HG03064 (cell line): ENCODE data around the gene DOCK2.
"Not testable (repeated sequence)": the region's sequence is repeated elsewhere in the genome, so short reads cannot be mapped to it uniquely, and the experiment has no call there.

Source experiments
- ATAC-seq: cut with Tn5 transposase; IDR thresholded peaks from one replicate; pipeline ENCODE4 v1.9.1; 2021; ENCODE audit warnings: low read depth; ENCODE audit not compliant: unreplicated experiment

DOCK2 gene

DNA sequence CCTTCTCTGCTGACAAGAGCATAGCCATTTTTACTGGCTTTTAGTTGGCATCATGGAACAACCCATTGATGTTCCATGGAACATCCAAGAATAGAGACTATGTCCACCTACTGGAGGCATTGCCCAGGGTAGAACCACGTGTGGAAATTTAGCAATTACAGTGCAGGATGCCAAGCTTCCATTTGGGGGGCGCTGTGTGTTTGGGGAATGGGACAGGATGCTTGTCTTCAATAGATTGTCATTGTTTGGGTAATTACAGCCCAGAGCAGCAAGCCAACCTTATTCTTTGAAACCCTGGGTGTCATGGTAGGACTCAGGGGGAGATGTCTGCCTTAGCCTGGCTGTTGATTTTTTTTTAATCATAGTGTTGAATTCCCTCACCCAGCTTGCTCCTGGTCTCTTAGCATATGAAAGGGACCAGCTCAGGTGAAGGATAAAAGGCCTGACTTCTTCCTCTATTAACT, 171.1 kb downstream of the DOCK2 start:
- ATAC-seq, result no peak

DNA sequence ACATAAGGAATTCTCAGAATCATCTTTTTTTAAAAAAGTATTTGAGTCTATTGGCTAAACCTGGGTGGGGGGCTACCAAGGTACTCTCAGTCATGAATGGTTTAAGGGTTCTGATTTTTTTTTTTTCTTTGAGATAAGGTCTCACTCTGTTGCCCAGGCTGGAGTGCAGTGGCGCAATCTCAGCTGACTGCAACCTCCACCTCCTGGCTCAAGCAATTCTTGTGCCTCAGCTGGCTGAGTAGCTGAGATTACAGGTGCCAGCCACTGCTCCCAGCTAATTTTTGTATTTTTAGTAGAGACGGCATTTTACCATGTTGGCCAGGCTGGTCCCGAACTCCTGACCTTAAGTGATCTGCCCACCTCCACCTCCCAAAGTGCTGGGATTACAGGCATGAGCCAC, 171.8 kb downstream of the DOCK2 start:
- not testable (repeated sequence) for ATAC-seq

DNA sequence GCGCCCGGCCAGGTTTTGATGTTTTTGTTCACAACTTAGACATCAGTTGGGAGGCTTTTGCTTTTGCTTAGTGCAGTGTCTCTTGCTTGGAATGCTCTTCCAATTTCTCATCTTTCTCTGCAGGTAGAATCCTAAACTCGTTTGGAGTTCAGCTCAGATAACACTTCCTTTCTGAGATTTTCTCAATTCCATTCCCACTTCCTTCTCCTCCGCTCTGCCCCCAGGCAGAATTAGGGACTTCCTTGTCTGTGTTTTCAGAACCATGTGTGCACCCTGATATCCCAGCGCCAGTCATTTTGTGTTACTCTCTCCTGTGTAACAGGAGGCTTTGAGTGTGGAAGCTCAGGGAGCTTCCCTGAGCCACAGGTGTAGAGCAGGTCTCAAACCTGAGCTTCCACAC, 172.2 kb downstream of the DOCK2 start:
- ATAC-seq, result no peak

DNA sequence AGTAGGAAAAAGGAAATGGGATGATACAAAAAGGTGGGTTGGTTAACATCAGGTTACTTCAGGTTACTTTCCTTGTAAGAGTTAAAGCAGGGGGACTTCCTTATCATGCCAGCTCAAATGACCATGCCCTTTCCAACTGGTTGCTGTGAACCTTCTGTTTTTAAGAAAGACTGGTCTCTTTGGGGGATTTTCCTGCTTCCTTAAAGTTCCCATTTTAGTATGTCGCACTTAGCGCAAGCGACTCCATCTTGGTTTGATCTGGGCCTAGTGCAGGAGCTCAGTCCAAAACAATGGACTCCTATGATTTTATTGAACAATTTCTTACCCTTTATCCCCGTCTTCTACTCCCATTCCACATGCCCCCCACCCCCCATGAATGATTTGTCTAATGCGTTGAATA, 173.4 kb downstream of the DOCK2 start:
- no peak for ATAC-seq

DNA sequence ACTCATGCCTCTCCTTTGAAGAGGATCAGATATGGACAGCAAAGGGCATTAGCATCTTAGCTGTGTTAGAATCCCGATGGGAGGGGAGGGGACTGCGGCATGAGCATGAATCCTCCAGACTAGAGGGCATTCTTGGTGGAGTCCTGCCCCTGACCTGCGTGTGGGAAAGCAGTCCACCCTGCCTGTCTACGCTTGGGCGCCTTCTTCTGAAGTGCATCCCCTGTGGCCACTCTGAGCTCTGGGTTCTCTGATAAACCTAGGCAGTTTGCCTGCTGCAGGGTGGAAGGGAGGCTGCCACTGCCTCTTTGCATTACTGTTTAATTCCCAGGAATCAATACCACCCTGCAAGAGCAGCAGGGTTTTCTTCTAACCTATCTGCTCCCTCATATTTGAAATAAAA, 173.9 kb downstream of the DOCK2 start:
- ATAC-seq, result no peak

DNA sequence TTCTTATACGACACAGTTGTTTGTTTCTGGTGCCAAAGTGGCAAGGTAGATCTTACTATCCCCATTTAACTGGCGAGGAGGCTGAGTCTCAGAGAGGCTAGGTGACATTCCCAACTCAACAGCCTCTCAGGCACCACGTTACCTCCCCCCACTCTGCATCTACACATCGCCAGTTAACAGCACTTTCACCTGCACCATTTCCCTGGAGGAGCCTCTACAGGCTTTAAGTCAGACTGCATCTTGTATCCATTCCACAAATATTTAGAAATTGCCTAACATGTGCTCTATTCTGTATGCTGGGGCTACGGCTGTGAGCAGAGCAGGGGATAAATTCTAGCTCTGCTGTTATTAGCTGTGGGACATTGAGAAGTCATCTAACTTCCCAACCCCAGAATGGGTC, 174.6 kb downstream of the DOCK2 start:
- no peak for ATAC-seq

DNA sequence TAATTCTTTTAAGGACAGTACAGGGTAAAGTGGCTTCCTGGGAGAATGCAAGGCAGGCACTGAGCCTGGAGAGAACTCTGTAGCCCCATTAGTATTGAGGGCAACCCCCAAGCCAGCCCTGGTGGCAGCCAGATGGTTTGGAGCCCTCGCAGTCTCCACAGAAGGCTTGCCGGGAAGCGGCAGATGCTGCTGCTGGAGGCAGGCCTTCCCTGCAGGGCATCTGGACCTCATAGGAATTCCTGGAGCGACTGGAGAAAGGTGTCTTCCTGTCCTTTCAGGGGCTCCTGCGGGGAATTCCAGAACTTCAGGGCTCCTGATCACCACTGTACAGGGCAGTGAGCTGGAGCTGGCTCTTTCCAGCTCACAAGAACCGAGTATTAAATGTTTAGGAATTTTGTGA, 175.7 kb downstream of the DOCK2 start:
- no peak for ATAC-seq

DNA sequence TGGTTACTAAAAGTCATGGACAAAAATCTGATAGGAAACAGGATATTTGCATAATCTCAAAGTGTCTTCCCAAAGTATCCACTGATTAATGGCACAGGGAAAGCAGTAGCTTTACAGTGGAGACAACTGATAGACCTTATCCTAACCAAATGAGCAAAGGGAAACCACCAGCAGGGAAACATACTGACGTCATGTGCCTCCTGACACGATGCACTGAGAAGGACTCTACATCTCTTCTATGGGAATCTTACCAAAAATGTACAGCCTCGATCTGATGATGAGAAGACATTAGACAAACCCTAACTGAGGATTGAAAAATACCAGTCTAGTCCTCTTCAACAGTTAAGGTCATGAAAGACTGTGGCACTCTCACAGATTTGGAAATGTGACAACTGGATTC, 177.0 kb downstream of the DOCK2 start:
- ATAC-seq, result no peak

DNA sequence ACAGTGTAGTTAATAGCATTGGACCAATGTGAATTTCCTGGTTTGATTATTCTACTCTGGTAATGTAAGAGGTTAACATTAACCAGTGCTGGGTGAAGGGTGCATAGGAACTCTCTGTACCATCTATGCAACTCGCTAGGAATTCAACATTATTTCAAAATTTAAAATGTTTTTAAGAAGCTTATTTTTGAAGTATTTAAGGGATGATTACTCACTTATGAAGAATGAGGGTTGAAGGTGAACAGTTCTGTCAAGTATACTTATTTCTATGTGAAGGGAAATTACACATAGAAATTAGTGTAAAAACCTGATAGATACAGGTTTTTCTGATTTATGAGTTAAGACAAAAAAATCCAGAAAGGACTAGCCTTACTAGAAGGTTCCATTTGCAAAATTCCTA, 177.4 kb downstream of the DOCK2 start:
- ATAC-seq, result no peak

DNA sequence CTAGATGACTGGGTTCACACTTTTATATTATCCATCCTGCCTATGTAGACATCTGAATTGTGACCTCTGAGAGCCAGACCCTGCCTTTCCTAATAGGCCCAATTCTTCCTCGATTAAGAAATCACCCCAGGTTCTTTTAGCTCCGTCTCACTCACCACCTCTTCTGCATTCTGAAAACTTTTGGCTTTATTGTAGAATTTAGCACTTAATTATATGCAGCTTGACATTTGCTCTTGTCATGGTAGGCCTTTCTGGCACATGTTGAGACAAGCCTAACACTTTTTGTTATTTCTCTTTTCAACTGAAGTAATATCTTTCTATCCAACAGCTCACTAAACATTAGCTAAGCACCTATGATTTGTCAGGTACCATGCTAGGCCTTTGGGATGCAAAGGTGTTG, 180.0 kb downstream of the DOCK2 start:
- ATAC-seq, result no peak

DNA sequence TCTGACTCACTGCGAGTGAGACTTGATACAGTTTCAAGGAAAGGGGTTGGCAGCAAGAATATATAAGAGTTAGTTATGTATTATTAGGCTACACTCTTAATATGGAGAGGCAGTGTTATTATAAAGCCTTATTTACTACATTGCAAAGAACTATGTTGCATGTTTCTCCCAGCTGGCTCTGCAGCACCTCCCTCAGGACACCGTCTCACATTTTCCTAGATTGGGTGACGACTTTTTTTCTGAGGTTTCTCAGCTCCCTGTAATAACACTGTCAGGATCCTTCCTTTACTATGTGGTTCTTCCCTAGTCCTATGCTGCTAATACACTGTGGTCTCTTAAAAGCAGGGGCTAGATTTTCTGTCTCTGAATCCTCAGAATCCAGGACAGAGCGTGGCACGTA, 189.5 kb downstream of the DOCK2 start:
- no peak for ATAC-seq

DNA sequence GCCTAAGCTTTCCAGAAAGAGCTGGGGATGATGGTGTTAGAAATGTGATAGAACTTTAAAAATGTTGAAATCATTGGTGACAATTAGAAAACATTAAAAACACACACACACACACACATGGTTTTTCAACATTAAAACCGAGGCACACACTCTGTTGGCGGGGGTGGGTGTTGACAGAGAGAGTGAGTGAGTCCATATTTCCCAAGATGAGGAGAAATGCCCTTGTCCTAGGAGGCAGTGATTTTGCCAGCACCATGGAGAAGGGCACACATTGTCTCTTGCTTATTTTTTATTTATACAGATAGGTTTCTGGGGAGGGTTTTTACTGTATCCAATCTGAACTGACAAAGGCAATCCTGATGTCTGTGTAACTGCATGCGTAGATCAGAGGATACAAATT, 190.7 kb downstream of the DOCK2 start:
- no peak for ATAC-seq

DNA sequence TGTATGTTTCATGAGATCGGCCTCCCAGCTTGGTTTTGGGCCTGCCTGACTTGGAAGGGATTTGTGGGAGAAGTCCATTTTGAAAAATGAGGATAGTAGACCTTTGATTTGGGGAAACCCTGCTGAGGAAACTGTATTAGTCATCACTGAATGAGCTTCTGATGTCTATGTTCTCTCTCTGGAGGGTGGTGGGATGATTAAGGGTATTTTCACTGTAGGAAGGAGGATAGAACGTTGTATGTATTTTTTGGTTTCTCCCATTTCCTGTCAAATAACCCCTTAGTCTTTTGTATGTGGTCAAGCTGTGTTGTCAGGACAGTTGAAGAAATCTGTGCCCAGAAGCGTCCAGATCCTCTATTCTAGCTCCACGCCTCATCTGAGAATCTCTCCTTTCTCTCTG, 191.3 kb downstream of the DOCK2 start:
- ATAC-seq, result no peak

DNA sequence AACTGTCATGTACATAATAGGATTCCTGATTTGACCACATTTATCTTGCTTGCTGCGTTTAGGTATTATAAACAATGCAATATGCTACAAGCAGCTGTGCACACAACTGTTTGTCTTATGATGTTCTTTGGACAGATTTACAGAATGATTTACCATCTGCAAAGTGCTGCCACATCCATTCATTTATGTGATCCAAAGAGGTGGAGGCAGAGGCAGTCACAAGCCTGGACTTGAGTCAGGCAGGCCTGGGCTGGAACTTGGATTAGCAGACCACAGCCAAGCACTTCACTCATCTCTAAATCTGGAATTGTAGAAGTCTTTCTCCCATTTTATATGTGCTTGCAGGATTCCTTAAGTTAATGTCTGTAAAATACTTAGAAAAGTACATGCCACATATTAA, 194.3 kb downstream of the DOCK2 start:
- no peak for ATAC-seq

DNA sequence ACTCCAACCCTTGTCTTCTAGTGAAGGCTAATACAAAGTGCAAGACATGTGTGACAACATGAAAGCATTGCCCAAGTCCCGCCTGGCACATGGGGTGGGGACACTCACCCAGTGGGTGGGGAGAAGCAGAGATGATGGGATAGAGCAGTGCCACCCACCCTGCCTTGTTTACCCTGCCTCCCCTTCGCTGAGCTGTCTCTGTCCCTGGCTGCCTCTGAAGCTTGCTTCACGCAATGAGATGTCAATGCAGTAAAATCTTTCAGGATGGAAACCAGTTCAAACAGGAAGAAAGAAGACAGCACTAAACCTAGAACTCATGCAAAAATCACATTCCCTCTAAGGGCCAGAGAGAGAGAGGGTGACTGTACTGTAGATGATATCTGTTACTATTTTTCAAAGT, 195.2 kb downstream of the DOCK2 start:
- no peak for ATAC-seq

DNA sequence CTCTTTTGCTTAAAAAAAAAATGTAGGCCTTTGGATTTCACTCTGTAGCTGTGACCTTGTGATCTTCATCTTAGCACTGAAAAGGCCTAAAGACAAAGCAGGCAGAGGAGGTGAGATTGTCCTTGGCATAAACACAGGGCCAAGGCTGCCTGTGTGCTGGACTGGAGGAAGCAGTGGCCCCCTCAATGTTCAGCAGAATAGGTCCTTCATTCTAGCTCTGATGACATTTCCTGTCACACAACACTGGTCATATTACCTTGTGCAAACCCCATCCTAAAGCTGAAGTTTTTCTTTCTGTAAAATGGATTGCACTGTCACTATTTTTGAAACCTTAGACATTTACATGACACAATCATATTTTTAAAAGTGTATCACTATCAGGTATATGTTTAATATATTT, 195.8 kb downstream of the DOCK2 start:
- ATAC-seq, result no peak

DNA sequence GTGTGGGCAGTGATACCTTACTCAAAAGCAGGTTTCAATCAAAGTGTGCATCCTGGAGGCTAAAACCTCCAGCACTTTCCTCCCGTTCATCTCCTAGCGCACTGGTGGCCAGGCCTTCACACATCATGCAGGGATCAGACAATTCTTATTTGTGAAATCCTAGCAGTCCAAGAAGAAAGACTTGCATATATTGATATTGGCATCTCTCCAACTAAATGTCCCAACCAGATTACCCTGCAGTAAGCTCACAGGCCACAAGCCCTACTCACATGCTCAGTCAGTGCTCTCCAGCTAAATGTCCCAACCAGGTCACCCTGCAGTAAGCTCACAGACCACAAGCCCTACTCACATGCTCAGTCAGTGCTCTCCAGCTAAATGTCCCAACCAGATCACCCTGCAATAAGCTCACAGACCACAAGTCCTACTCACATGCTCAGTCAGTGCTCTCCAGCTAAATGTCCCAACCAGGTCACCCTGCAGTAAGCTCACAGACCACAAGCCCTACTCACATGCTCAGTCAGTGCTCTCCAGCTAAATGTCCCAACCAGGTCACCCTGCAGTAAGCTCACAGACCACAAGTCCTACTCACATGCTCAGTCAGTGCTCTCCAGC, 196.7 kb downstream of the DOCK2 start:
- ATAC-seq, result not testable (repeated sequence)

DNA sequence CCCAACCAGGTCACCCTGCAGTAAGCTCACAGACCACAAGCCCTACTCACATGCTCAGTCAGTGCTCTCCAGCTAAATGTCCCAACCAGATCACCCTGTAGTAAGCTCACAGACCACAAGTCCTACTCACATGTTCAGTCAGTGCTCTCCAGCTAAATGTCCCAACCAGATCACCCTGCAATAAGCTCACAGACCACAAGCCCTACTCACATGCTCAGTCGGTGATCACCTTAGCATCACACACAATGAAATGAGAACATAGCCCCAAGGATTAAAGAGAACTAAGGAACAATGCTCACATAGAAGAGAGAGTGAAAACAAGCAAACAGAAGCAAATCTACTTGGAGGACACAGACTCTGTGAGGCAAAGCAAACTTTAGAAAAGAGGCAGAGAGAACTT, 197.5 kb downstream of the DOCK2 start:
- ATAC-seq, result not testable (repeated sequence)

DNA sequence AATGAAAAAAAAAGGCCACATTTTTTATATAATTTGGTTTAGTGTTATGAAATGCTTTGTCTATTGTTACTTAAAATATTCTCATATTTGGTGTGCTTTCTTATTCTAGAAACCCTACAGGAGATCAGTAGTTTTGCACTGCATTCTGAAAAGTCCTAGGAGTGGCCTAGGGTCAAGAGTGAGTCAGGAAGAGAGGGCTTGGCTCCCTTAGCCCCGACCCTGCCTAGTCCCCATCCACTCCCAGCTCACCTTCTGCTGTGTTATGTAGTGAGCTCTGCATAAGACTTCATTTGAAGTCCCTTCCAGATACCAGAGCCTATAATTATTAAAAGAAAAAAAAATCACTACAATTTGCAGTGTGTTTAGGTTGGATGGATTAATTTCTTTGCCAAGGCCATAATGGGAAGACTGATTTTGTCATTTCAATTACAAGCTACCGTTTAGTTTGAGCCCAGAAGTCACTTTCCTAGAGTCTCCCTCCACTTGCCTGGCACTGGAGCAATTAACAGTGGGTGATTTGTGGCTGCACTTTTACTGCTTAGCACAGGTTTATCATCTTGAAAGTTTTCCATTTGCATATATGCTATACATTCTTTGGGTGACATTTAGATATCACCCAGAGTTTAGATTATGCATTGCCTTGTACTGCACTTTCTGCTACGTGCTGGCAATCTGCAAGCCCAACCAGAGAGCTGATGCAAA, 199.9 kb downstream of the DOCK2 start:
- no peak for ATAC-seq

DNA sequence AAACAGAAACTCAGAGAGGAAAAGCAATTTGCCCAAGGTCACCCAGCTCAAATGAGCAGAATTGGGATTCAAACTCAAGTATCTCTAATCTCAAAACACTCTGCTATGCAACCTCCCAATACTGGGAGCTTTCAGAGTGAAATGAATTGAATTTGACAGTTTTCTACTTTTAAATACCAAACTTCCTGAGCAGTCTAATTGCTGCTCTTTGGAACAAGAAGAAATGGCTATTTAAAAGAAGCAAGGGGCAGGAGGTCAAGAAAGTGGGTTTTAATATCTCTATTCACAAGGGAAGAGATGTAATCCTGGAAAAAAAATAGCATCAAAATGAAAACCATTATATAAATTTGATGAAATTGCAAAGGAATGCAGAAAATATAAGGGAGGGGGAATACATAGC, 200.6 kb downstream of the DOCK2 start:
- ATAC-seq, result no peak

DNA sequence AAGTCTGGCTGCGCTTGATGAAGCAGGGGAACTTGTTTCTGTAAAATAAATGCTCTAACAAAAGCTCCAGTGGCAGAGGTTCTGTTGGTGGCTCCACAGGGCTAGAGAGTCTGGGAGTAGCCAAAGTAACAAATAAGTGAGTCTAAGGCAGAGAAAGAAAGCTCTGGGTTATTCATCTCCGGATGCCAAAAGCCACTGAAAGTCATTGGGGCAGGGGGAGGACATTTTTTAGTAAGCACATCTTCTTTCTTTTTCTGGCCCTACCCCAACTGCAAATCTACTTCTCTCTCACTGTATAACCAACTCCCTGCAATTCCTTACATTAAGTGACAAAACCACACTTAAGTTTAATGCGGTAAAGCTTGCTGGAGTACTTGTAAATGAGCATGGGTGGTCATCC, 201.6 kb downstream of the DOCK2 start:
- peak; percentile 82 for ATAC-seq

DNA sequence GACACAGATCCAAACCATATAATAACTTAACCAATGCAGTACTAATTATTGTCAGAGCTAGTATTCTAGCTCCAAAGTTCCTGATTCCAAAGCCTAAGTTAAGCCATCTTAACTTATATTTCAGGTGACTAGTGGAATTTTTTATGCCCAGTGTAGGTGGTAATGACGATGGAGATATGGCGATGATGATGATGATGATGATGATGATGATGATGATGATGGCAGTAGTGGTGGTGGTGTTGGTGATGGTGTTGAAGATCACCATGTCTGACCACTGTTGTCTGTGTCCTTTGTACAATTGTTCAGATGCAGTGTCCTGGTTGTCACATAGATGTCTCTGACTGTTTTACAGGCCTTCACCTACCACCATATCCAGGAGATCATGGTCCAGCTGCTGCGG, 203.3 kb downstream of the DOCK2 start:
- ATAC-seq, result no peak

DNA sequence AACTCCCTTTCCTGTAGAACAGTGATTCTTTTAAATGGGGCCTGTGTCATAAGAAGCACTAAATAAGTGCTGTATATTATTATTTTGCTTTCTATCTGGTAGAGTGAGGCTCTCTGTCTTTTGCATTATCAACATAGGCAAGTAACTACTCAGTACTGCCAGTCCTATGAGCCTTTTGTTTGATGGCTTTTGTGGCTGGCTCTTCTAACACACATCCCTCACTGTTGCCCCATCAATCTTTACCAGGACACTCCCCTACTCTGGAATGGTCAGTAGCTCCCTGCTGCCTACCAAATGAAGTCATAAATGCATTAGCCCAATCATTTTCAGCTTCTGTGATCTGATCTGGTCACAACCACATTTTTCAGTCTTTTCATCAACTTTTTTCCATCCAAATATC, 205.6 kb downstream of the DOCK2 start:
- ATAC-seq, result no peak
